Gastroesophageal sphincter (tissue), 3 donors: ENCODE results near the gene QPCTL.

Experiments used
- EP300 ChIP-seq: sonication (generic); formaldehyde crosslinking; IDR thresholded peaks from one replicate; pipeline ENCODE4 v1.6.1; 2017; ENCODE audit warnings: antibody characterized with exemption, mild to moderate bottlenecking
- TF ChIP-seq, protein P1 (sequence below), 4 experiments: fragments of 200-600 bp in 2 of 4; fragments of 450-650 bp in 2 of 4; sonication (generic) in 1 of 4; IDR thresholded peaks; one replicate each; pipeline ENCODE4 v1.5.1; 2017 to 2019; ENCODE audit warnings: antibody characterized with exemption in 4 of 4, mild to moderate bottlenecking in 2 of 4, moderate library complexity in 2 of 4

DNA sequence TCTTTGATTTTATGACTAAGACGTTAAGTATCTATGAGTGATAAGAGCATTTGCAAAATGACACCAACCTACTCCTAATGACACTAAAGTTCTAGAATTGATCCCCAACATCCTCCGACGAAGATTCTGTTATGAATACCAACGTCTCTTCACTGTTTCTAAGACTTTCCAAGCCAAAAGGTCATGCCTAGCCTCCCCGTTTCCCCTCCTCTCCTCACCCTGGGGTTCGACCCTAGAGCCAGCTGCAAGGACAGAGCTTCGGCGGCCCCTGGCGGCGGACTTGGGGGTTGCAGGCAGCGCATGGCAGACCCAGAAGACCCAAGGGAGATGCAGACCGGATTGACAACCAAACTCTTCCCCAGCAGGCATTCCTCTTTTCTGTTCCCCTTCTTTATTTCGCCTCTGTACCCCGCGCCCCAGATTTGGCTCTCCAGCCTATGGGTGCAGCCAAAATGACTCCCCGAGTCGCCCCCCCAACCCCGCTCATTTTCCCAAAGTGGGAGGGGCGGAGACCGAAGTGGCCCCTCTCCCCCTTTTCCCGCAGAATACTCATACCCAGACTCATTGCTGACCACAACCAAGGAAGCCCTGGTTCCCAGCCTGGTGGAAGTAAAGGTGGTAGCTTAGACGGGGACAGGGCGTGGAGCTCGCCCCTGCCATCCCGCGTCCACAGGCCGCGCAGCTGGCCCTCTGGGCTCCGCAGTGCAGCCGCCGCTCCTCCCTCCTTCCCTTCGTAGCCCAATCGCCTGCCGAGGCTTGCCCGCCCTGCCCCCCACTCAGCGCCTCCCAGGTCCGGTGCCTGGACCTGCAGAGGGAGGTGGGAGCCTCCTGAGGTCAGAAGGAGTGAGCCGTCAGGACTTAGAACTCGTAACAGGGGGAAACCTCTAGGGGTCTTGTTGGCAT is 49.2 kb upstream of the QPCTL start:
- TF ChIP-seq, protein P1, sequence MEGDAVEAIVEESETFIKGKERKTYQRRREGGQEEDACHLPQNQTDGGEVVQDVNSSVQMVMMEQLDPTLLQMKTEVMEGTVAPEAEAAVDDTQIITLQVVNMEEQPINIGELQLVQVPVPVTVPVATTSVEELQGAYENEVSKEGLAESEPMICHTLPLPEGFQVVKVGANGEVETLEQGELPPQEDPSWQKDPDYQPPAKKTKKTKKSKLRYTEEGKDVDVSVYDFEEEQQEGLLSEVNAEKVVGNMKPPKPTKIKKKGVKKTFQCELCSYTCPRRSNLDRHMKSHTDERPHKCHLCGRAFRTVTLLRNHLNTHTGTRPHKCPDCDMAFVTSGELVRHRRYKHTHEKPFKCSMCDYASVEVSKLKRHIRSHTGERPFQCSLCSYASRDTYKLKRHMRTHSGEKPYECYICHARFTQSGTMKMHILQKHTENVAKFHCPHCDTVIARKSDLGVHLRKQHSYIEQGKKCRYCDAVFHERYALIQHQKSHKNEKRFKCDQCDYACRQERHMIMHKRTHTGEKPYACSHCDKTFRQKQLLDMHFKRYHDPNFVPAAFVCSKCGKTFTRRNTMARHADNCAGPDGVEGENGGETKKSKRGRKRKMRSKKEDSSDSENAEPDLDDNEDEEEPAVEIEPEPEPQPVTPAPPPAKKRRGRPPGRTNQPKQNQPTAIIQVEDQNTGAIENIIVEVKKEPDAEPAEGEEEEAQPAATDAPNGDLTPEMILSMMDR (IDR thresholded peaks at IDR 0.05) = peak; percentile 93 to 99 (median 97)
- TF ChIP-seq EP300 = no peak
